NB4 (cell line): ENCODE measurements around the gene DAB1.

Experiments used
- CTCF ChIP-seq: IDR thresholded peaks from one replicate; pipeline ENCODE4 v1.5.1; 2012; ENCODE audit warnings: low read depth, low read length
- MAX ChIP-seq: IDR thresholded peaks from 2 replicates; pipeline ENCODE4 v1.6.1; 2011; ENCODE audit warnings: low read depth, low read length
- MYC ChIP-seq: IDR thresholded peaks from 2 replicates; pipeline ENCODE4 v1.6.1; 2011; ENCODE audit warnings: low read depth, low read length
- POLR2A ChIP-seq: IDR thresholded peaks from 2 replicates; pipeline ENCODE4 v1.6.1; 2011; ENCODE audit warnings: mild to moderate bottlenecking; ENCODE audit not compliant: insufficient read length; ENCODE audit errors: extremely low read depth

- TF ChIP-seq CTCF: no peak
- no peak for TF ChIP-seq MAX
- no peak for TF ChIP-seq POLR2A
- no peak for TF ChIP-seq MYC
Measured at GRCh38 chr1:57089855-57090254, 334.0 kb downstream of the DAB1 start.
